NB4 (cell line): ENCODE data around the gene CHRNG.

Experiments used
- MAX ChIP-seq: IDR thresholded peaks from 2 replicates; pipeline ENCODE4 v1.6.1; 2011; ENCODE audit warnings: low read depth, low read length
- MYC ChIP-seq: IDR thresholded peaks from 2 replicates; pipeline ENCODE4 v1.6.1; 2011; ENCODE audit warnings: low read depth, low read length
- POLR2A ChIP-seq: IDR thresholded peaks from 2 replicates; pipeline ENCODE4 v1.6.1; 2011; ENCODE audit warnings: mild to moderate bottlenecking; ENCODE audit not compliant: insufficient read length; ENCODE audit errors: extremely low read depth
- TF ChIP-seq, protein P1 (sequence below): IDR thresholded peaks from one replicate; pipeline ENCODE4 v1.5.1; 2012; ENCODE audit warnings: low read depth, low read length

- TF ChIP-seq, protein P1, sequence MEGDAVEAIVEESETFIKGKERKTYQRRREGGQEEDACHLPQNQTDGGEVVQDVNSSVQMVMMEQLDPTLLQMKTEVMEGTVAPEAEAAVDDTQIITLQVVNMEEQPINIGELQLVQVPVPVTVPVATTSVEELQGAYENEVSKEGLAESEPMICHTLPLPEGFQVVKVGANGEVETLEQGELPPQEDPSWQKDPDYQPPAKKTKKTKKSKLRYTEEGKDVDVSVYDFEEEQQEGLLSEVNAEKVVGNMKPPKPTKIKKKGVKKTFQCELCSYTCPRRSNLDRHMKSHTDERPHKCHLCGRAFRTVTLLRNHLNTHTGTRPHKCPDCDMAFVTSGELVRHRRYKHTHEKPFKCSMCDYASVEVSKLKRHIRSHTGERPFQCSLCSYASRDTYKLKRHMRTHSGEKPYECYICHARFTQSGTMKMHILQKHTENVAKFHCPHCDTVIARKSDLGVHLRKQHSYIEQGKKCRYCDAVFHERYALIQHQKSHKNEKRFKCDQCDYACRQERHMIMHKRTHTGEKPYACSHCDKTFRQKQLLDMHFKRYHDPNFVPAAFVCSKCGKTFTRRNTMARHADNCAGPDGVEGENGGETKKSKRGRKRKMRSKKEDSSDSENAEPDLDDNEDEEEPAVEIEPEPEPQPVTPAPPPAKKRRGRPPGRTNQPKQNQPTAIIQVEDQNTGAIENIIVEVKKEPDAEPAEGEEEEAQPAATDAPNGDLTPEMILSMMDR = no peak
- TF ChIP-seq POLR2A = no peak
- no peak for TF ChIP-seq MAX
- no peak for TF ChIP-seq MYC
Measured at GRCh38 chr2:232576995-232577394, 37.5 kb downstream of the CHRNG start.
